Upper lobe of left lung (tissue), 6 donors: Measurements from ENCODE around the gene ATXN7. TPM values are rescaled to one million over a fixed set of nuclear protein-coding genes. Genes with fewer than 3 reads are reported as not detected.

Experiments used
- ATAC-seq, 2 donors: fragments of 200-7000 bp; cut with Tn5 transposase; one replicate each; pipeline ENCODE4 v1.9.1; 2022; ENCODE audit warnings: mild to moderate bottlenecking in 2 of 2, moderate library complexity in 2 of 2; ENCODE audit not compliant: low FRiP score in 2 of 2
- DNase-seq, 2 donors: peaks; one replicate each; pipeline ENCODE4 v3.0.0-alpha.2; 2019 to 2020
- H3K27ac ChIP-seq, 4 donors: fragments of 200-600 bp; sonication (generic); one replicate each; pipeline ENCODE4 v1.5.1; 2016 to 2019
- H3K27me3 ChIP-seq, 4 donors: fragments of 200-600 bp; sonication (generic); one replicate each; pipeline ENCODE4 v1.5.1; 2017 to 2019
- H3K36me3 ChIP-seq, 4 donors: fragments of 200-600 bp; sonication (generic); one replicate each; pipeline ENCODE4 v1.5.1; 2016 to 2019
- H3K4me1 ChIP-seq, 4 donors: fragments of 200-600 bp; sonication (generic); one replicate each; pipeline ENCODE4 v1.5.1; 2018 to 2019
- H3K4me3 ChIP-seq, 4 donors: fragments of 200-600 bp; sonication (generic); one replicate each; pipeline ENCODE4 v1.5.1; 2017 to 2019; ENCODE audit warnings: mild to moderate bottlenecking in 2 of 4, moderate library complexity in 1 of 4
- H3K9me3 ChIP-seq, 4 donors: fragments of 200-600 bp; sonication (generic); one replicate each; pipeline ENCODE4 v1.5.1; 2018 to 2019
- CTCF ChIP-seq, 6 experiments: fragments of 450-650 bp in 4 of 6; fragments of 200-600 bp in 2 of 6; sonication (generic) in 2 of 6; IDR thresholded peaks; one replicate each; pipeline ENCODE4 v1.5.1; 2016 to 2019; ENCODE audit warnings: antibody characterized with exemption in 6 of 6
- EP300 ChIP-seq, 4 donors: sonication (generic); formaldehyde crosslinking; IDR thresholded peaks; one replicate each; pipeline ENCODE4 v1.5.1; 2017; ENCODE audit warnings: antibody characterized with exemption in 4 of 4, control low read depth in 2 of 4
- POLR2A ChIP-seq, 4 donors: fragments of 450-650 bp; IDR thresholded peaks; one replicate each; pipeline ENCODE4 v1.5.1; 2016 to 2017; ENCODE audit warnings: antibody characterized with exemption in 4 of 4, mild to moderate bottlenecking in 2 of 4
- POLR2AphosphoS5 ChIP-seq, 2 donors: sonication (generic); formaldehyde crosslinking; IDR thresholded peaks; one replicate each; pipeline ENCODE4 v1.5.1; 2017; ENCODE audit warnings: antibody characterized with exemption in 2 of 2
- WGBS, 2 donors: methylation state at CpG; one replicate each; pipeline ENCODE4 v1.1.5; 2017 to 2018; 5-methylcytosine and 5-hydroxymethylcytosine counted together
- total RNA-seq, 6 donors: library from RNA; depleted of rRNA in 4 of 6; stranded (reverse); fragments of >200 nt in 4 of 6; gene quantifications; one replicate each; pipeline versions ENCODE4 v1.1.0 to v1.2.1, GENCODE V29; 2016 to 2021
- donor health status: DM: no; HTN: no; CAD: no; lungs with moderate emphysema.
- donor health status: DM: no; HTN: yes; CAD: no; lungs with severe emphysema.

Gene ATXN7
- total RNA-seq, 6 donors from 2014 or later = 29.5 to 83.8 (median 42.3) TPM

- no peaks in the 10 kb centered on the region for H3K9me3 ChIP-seq
- no peak overlapping the region for H3K4me3 ChIP-seq
- no peaks in the 10 kb centered on the region for H3K36me3 ChIP-seq
- 86 to 90% methylated on average over 4 of the region's 4 CpGs for WGBS, 2 donors
- H3K27ac ChIP-seq = no peak overlapping the region
- no peaks in the 10 kb centered on the region for H3K4me1 ChIP-seq
- TF ChIP-seq POLR2AphosphoS5 (IDR thresholded peaks at IDR 0.05) = no peak
- no peak for TF ChIP-seq POLR2A (IDR thresholded peaks at IDR 0.05)
- TF ChIP-seq CTCF (IDR thresholded peaks at IDR 0.05) = no peak
- TF ChIP-seq EP300 (IDR thresholded peaks at IDR 0.05) = no peak
- H3K27me3 ChIP-seq = no peaks in the 10 kb centered on the region
- DNase-seq (no peak), ATAC-seq (no peak)
Measured at GRCh38 chr3:64039332-64039731, 175.7 kb downstream of the ATXN7 start.

DNA sequence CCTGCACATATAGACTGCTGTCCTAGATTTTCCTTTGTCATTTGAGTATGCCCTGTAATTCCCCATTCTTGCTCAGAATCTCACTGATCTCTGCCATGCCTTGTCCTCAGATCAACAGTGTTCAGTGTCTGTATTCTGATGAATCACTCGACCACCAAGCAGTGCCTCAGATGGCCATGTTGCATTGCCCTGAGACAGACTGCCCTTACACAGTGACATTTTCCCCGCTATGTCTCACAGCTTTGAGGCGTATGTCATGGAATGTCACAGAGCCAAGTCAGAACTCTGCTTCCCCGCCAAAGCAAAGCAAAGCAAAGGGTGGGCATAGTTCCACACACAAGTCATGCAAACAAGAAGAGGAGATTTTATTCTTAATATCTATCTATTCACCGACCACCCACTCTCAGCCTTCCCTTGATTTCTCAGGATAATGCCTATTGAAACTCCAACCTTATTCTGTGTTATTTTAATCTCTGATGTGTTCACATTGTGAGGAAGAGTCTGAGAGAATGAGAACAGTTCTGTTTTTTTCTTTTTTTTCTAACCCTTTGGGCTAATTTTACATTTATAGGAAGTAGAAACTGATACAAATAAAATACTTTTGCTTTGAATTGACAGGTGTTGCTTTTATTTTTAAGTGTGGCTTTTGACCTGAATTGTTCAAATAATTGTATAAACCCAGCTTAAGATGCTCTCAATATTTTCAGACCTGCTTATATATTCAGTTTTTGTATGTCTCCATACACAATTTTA, 176.5 kb downstream of the ATXN7 start:
- Histone ChIP-seq H3K4me1 (no peaks in the 10 kb centered on the region), H3K9me3 (no peaks in the 10 kb centered on the region), H3K27me3 (no peaks in the 10 kb centered on the region), H3K27ac (no peak overlapping the region), H3K36me3 (no peaks in the 10 kb centered on the region), H3K4me3 (no peak overlapping the region)
- ATAC-seq = no peak
- DNase-seq = no peak
- 63 to 89% methylated on average over 5 of the region's 5 CpGs for WGBS, 2 donors
- no peak for TF ChIP-seq POLR2AphosphoS5 (IDR thresholded peaks at IDR 0.05)
- no peak for TF ChIP-seq EP300 (IDR thresholded peaks at IDR 0.05)

DNA sequence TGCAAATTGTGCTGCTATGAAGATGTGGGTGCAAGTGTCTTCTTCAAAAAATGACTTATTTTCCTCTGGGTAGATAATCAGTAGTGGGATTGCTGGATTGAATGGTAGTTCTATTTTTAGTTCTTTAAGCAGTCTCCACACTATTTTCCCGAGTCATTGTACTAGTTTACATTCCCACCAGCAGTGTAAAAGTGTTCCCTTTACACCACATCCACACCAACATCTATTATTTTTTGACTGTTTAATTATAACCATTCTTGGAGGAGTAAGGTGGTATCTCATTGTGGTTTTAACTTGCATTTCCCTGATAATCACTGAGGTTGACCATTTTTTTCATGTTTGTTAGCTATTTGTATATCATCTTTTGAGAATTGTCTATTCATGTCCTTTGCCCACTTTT, 179.3 kb downstream of the ATXN7 start:
- WGBS, 2 donors = 54 to 76% methylated on average over 1 of the region's 1 CpG
- no peaks in the 10 kb centered on the region for H3K27me3 ChIP-seq
- no peak overlapping the region for H3K4me3 ChIP-seq
- no peak overlapping the region for H3K27ac ChIP-seq
- H3K36me3 ChIP-seq = no peaks in the 10 kb centered on the region
- TF ChIP-seq POLR2AphosphoS5 (IDR thresholded peaks at IDR 0.05) (no peak), EP300 (IDR thresholded peaks at IDR 0.05) (no peak), POLR2A (IDR thresholded peaks at IDR 0.05) (no peak), CTCF (IDR thresholded peaks at IDR 0.05) (no peak)
- DNase-seq (no peak), ATAC-seq (no peak)
- H3K4me1 ChIP-seq = peaks cover 0 to 8% (median 0%) of the 10 kb centered on the region in 4 donors
- H3K9me3 ChIP-seq = no peaks in the 10 kb centered on the region

DNA sequence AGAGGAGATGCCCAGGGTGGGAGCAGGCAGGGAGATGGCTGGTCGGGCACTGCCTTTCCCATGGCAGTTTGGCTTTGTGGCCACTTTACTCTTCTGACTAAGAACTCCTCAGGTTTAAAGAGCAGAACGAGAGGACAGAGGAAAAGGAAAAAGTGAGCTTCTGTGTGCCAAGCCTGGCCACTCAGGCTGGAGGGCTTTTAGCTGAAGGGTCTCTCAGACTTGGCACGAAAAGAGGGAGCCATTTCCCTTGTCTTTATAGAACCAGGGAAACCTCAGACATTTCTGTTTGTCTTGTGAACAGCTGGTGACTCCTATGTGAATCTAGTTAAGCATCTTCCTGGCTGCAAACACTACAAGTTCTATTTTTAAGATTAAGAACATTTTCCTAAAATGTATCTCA, 182.9 kb downstream of the ATXN7 start:
- DNase-seq = no peak
- no peak for ATAC-seq
- Histone ChIP-seq H3K27ac (no peak overlapping the region), H3K4me3 (no peak overlapping the region), H3K36me3 (no peaks in the 10 kb centered on the region), H3K27me3 (no peaks in the 10 kb centered on the region), H3K4me1 (peaks cover 0 to 8% (median 0%) of the 10 kb centered on the region in 4 donors), H3K9me3 (no peaks in the 10 kb centered on the region)
- 63 to 76% methylated on average over 3 of the region's 3 CpGs for WGBS, 2 donors
- TF ChIP-seq EP300 (IDR thresholded peaks at IDR 0.05) (no peak), POLR2A (IDR thresholded peaks at IDR 0.05) (no peak), POLR2AphosphoS5 (IDR thresholded peaks at IDR 0.05) (no peak), CTCF (IDR thresholded peaks at IDR 0.05) (no peak)

DNA sequence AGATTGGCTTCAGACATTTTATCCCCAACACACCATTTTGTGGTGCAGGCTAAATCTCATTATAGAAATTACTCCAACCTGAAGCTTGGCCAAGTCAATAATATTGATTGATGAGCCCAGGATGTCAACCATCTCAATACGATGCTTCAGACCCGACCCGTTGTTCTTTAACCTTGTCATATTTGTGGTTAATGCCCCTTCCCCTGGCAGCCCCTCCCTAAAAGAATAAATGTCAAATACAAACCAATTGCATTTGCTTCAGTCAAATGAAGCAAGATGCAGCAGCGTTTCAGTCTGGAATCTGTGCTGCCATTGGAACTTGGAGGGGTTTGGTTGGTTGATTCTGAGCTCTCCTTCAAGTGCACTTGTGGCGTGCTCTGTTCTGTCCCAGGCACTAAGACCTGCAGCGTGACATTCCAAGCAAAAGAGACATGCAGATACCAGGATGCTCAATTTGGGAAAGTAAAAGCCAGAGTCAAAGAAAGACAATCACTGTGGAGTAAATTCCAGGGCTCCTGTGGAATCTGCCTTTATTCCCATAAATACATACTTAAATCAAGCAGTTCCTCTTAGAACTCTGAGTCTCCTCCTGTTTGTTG, 183.4 kb downstream of the ATXN7 start:
- H3K36me3 ChIP-seq = no peaks in the 10 kb centered on the region
- TF ChIP-seq POLR2A (IDR thresholded peaks at IDR 0.05) (no peak), EP300 (IDR thresholded peaks at IDR 0.05) (no peak), CTCF (IDR thresholded peaks at IDR 0.05) (no peak), POLR2AphosphoS5 (IDR thresholded peaks at IDR 0.05) (no peak)
- H3K27me3 ChIP-seq = no peaks in the 10 kb centered on the region
- DNase-seq (peak in 1 of 2 donors; percentile 28), ATAC-seq (no peak)
- no peak overlapping the region for H3K4me3 ChIP-seq
- H3K4me1 ChIP-seq = peaks cover 0 to 8% (median 0%) of the 10 kb centered on the region in 4 donors
- H3K9me3 ChIP-seq = no peaks in the 10 kb centered on the region
- H3K27ac ChIP-seq = no peak overlapping the region
- 54 to 56% methylated on average over 6 of the region's 6 CpGs for WGBS, 2 donors
